Neural cell (in vitro differentiated cells): ENCODE results near the gene KRTAP10-4. TPM values are rescaled to one million over a fixed set of nuclear protein-coding genes. Genes with fewer than 3 reads are reported as not detected.

Experiments used
- H2AFZ ChIP-seq: fragments of 200-600, 300-800 bp; sonication (generic), shearing (Covaris generic); 2 replicates; pipeline ENCODE4 v1.6.0; 2014; ENCODE audit warnings: low read depth, mild to moderate bottlenecking, antibody characterized with exemption, low read length, moderate library complexity
- H3F3A ChIP-seq: fragments of 200-600 bp; shearing (Covaris generic); 2 replicates; pipeline ENCODE4 v1.6.1; 2016; ENCODE audit warnings: mild to moderate bottlenecking, moderate library complexity, mixed read lengths, antibody characterized with exemption, low read length; ENCODE audit not compliant: insufficient read depth, poor library complexity, severe bottlenecking
- H3K27ac ChIP-seq: fragments of 200-600, 300-800 bp; sonication (generic), shearing (Covaris generic); 2 replicates; pipeline ENCODE4 v1.5.1; 2014; ENCODE audit warnings: mild to moderate bottlenecking, low read length, moderate library complexity
- H3K27me3 ChIP-seq: fragments of 300-800, 200-600 bp; sonication (generic), shearing (Covaris generic); 2 replicates; pipeline ENCODE4 v1.6.0; 2014; ENCODE audit warnings: mild to moderate bottlenecking, low read depth, low read length, moderate library complexity; ENCODE audit not compliant: insufficient read depth
- H3K36me3 ChIP-seq: fragments of 300-800, 200-600 bp; sonication (generic), shearing (Covaris generic); 2 replicates; pipeline ENCODE4 v1.5.1; 2014; ENCODE audit warnings: mild to moderate bottlenecking, antibody characterized with exemption, low read length, moderate library complexity; ENCODE audit not compliant: insufficient read depth
- H3K4me2 ChIP-seq: fragments of 300-800, 200-600 bp; sonication (generic), shearing (Covaris generic); 2 replicates; pipeline ENCODE4 v1.6.0; 2014; ENCODE audit warnings: mild to moderate bottlenecking, low read length
- H3K4me3 ChIP-seq: fragments of 300-800, 200-600 bp; sonication (generic), shearing (Covaris generic); 2 replicates; pipeline ENCODE4 v1.5.1; 2014; ENCODE audit warnings: mild to moderate bottlenecking, low read length, moderate library complexity
- H3K79me2 ChIP-seq: fragments of 200-600 bp; shearing (Covaris generic); replicated peaks from 2 replicates; pipeline ENCODE4 v1.6.0; 2014; ENCODE audit warnings: mild to moderate bottlenecking, low read length, moderate library complexity; ENCODE audit not compliant: insufficient read depth
- H3K9ac ChIP-seq: fragments of 300-800, 200-600 bp; sonication (generic), shearing (Covaris generic); 2 replicates; pipeline ENCODE4 v1.6.1; 2016; ENCODE audit warnings: mild to moderate bottlenecking, low read length, mixed read lengths
- H3K9me2 ChIP-seq: fragments of 200-600 bp; shearing (Covaris generic); 2 replicates; pipeline ENCODE4 v1.6.1; 2016; ENCODE audit warnings: mild to moderate bottlenecking, low read length, mixed read lengths; ENCODE audit not compliant: insufficient read depth
- H3K9me3 ChIP-seq: fragments of 200-600, 300-800 bp; sonication (generic), shearing (Covaris generic); 2 replicates; pipeline ENCODE4 v1.6.1; 2016; ENCODE audit warnings: mild to moderate bottlenecking, mixed run types, low read length, moderate library complexity, mixed read lengths
- H4K20me1 ChIP-seq: fragments of 200-600 bp; shearing (Covaris generic); 2 replicates; pipeline ENCODE4 v1.6.1; 2016; ENCODE audit warnings: mild to moderate bottlenecking, mixed run types; ENCODE audit not compliant: insufficient read depth
- CTCF ChIP-seq: fragments of 450-650 bp; IDR thresholded peaks from 2 replicates; pipeline ENCODE4 v1.5.1; 2014; ENCODE audit warnings: antibody characterized with exemption, mild to moderate bottlenecking, moderate library complexity; ENCODE audit not compliant: poor library complexity, severe bottlenecking
- EP300 ChIP-seq: fragments of 450-650 bp; conservative IDR thresholded peaks from 2 replicates; pipeline ENCODE4 v1.6.1; 2014; ENCODE audit warnings: antibody characterized with exemption, mild to moderate bottlenecking, moderate library complexity; ENCODE audit not compliant: poor library complexity, severe bottlenecking
- EZH2 ChIP-seq: fragments of 200-600, 300-800 bp; shearing (Covaris generic), sonication (generic); IDR thresholded peaks from 2 replicates; pipeline ENCODE4 v1.6.1; 2014; ENCODE audit warnings: antibody characterized with exemption, low read length, borderline replicate concordance, mild to moderate bottlenecking; ENCODE audit not compliant: insufficient read depth, poor library complexity, severe bottlenecking
- MXI1 ChIP-seq: fragments of 450-650 bp; conservative IDR thresholded peaks from 2 replicates; pipeline ENCODE4 v1.6.1; 2014; ENCODE audit warnings: antibody characterized with exemption, mild to moderate bottlenecking; ENCODE audit not compliant: poor library complexity, severe bottlenecking
- POLR2AphosphoS5 ChIP-seq: IDR thresholded peaks from 2 replicates; pipeline ENCODE4 v1.6.1; 2012
- RAD21 ChIP-seq: fragments of 450-650 bp; conservative IDR thresholded peaks from 2 replicates; pipeline ENCODE4 v1.6.1; 2014; ENCODE audit warnings: antibody characterized with exemption, mild to moderate bottlenecking, moderate library complexity
- REST ChIP-seq: IDR thresholded peaks from 2 replicates; pipeline ENCODE4 v1.6.1; 2012; ENCODE audit warnings: borderline replicate concordance
- SMC3 ChIP-seq: fragments of 450-650 bp; conservative IDR thresholded peaks from 2 replicates; pipeline ENCODE4 v1.6.1; 2014; ENCODE audit warnings: antibody characterized with exemption, mild to moderate bottlenecking, moderate library complexity; ENCODE audit not compliant: poor library complexity
- TAF1 ChIP-seq: IDR thresholded peaks from 2 replicates; pipeline ENCODE4 v1.6.1; 2012; ENCODE audit warnings: low read depth
- polyA plus RNA-seq: library from polyadenylated mRNA; depleted of rRNA; stranded (reverse); fragments of >200 nt; gene quantifications from 2 replicates; pipeline ENCODE4 v1.2.3, GENCODE V29; 2014

Gene KRTAP10-4
- polyA plus RNA-seq, 1 donor from 2014 or later, result not detected

GRCh38 chr21:44575307-44576024 lies 1.9 kb downstream of the KRTAP10-4 start:
- TF ChIP-seq POLR2AphosphoS5 (no peak), MXI1 (no peak), REST (no peak), SMC3 (no peak), CTCF (no peak), TAF1 (no peak), EZH2 (no peak), EP300 (no peak), RAD21 (no peak)
- Histone ChIP-seq H3K9ac (no peak overlapping the region), H3K9me3 (peaks cover 8% of the 10 kb centered on the region), H3K4me3 (no peak overlapping the region), H3K79me2 (no peaks in the 10 kb centered on the region), H3F3A (no peaks in the 10 kb centered on the region), H2AFZ (no peak overlapping the region), H4K20me1 (no peaks in the 10 kb centered on the region), H3K4me2 (no peak overlapping the region), H3K36me3 (no peaks in the 10 kb centered on the region), H3K27ac (no peak overlapping the region), H3K27me3 (no peaks in the 10 kb centered on the region), H3K9me2 (no peaks in the 10 kb centered on the region)

GRCh38 chr21:44576025-44576420 lies 2.5 kb downstream of the KRTAP10-4 start:
- TF ChIP-seq EZH2 (no peak), TAF1 (no peak)
- no peak overlapping the region for H3K4me2 ChIP-seq
- no peaks in the 10 kb centered on the region for H3F3A ChIP-seq
- H4K20me1 ChIP-seq, result no peaks in the 10 kb centered on the region
- no peak overlapping the region for H3K27ac ChIP-seq
- no peaks in the 10 kb centered on the region for H3K36me3 ChIP-seq
- H3K79me2 ChIP-seq, result no peaks in the 10 kb centered on the region
- H3K4me3 ChIP-seq, result no peak overlapping the region
- no peaks in the 10 kb centered on the region for H3K27me3 ChIP-seq
- H3K9ac ChIP-seq, result no peak overlapping the region
- H3K9me2 ChIP-seq, result no peaks in the 10 kb centered on the region
- H2AFZ ChIP-seq, result no peak overlapping the region
- H3K9me3 ChIP-seq, result peaks cover 4% of the 10 kb centered on the region
